Cerebellar nuclear complex (tissue), 1 donor: Measurements from ENCODE around the gene TRIM50.
"Not testable (repeated sequence)": the region's sequence is repeated elsewhere in the genome, so short reads cannot be mapped to it uniquely, and the experiment has no call there.

Experiments
- DNase-seq, 2 experiments: peaks; one replicate each; lab custom pipeline; 2025; lab: John Stamatoyannopoulos, UW

The TRIM50 gene

GRCh38 chr7:73350306-73351068 is 22.6 kb upstream of the TRIM50 start:
- no peak for DNase-seq

DNA sequence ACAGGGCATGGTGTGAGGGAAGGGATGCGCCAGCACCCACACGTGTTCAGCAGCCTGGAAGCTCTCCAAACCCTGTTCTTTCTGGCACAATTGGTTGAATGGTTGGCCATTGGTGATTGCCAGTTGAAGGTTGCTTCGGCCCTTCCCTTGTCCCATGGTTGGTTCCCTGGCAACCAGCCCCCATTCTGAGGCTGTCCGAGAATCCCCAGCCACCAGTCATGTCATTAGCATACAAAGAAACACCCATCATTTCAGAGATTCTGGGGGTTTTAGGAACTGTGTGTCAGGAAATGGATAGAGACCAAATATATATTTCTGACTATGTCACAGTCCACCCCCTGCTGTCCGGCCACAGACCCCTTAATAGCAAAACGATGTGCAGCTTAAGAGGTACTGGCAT is 21.9 kb upstream of the TRIM50 start:
- no peak for DNase-seq

DNA sequence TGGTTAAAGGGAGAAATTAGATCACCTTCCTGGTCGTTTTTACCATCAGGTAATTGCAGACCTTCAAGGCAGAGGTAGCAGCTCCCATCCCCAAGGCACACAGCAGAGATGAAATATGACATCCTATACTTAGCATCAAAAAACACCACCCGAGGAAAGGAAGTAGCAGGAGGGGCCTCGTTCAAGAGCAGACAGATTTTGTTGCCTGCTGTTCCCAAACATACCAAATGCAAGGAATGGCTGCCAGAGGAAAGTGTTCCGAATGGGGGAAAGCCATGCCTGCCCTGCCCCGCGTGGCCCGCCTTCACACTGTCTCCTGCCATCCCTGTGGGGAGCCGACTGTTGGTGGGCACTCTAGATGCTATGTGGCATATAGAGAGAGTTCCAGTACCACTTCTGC is 18.1 kb upstream of the TRIM50 start:
- DNase-seq, result no peak

- DNase-seq, result no peak
These were observed 17.7 kb upstream of the TRIM50 start for GRCh38 chr7:73345538-73345937.

DNA sequence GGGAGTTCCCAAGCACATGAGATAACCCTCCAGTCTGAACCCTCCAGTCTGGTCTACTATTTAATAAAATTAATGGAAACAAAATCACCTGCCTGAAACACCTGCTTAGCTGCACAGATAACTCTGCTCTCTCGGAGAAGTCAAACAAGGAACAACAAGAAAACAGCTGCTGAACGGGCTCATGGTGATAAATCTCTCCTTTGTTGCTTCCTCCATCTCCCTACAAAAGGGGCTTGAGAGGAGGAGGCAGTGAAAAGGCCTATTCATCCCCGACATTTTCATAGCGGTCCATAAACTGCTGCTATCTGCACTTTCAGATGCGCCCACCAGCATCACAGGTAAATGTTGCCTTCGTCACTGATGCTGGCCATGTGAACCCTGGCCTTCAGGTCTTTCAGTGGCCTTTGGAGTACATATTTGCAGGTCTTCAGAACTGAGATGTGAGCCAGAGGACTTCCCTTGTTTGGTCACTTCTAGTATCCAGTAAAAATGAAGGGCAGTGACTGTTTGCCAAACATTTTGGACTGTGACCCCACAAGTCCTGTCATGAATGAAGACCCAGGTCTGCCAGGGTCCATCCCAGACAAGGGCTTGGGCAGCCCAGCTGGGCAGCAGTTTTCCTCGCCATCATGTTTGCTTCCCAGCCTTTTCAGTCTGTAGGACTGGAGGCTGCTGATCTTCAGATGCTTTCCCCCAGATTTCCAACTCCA is 15.9 kb upstream of the TRIM50 start:
- no peak for DNase-seq

GRCh38 chr7:73342645-73343044 is 14.8 kb upstream of the TRIM50 start:
- no peak for DNase-seq

DNA sequence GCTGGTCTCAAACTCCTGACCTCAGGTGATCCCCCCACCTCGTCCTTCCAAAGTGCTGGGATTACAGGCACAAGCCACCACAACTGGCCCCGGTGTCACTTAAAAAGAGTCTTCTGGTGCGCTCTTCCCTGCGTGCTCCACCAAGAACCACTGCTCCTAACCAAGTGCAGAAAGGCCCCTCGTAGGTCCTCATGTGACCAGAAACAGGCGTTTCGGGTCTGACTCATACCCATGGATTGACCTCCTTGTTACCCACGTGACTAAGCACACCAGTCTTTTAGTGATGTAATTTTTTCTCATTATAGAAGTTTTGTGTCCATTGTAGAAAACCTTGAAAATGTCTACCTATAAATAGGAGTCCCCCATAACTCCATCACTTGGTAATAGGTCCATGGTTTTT is 14.0 kb upstream of the TRIM50 start:
- no peak for DNase-seq

GRCh38 chr7:73340514-73340913 is 12.6 kb upstream of the TRIM50 start:
- no peak for DNase-seq

DNA sequence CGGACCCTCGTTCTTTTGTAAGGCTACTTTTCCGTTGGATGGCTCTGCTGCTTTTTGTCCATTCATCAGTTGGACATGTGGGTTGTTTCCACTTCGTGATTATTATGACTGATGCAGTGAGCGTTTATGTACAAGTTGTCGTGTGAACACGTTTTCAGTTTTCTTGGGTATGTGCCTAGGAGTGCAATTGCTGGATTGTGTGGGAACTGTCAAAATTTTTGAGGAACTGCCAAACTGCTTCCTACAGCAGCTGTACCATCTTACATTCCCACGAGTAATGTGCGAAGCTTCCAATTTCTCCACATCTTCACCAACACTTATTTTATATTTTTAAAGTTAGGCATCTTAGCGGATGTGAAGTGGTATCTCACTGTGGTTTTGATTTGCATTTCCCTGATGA is 10.4 kb upstream of the TRIM50 start:
- DNase-seq, result no peak

- no peak for DNase-seq
These were observed 4.6 kb upstream of the TRIM50 start for GRCh38 chr7:73332447-73332846.

DNA sequence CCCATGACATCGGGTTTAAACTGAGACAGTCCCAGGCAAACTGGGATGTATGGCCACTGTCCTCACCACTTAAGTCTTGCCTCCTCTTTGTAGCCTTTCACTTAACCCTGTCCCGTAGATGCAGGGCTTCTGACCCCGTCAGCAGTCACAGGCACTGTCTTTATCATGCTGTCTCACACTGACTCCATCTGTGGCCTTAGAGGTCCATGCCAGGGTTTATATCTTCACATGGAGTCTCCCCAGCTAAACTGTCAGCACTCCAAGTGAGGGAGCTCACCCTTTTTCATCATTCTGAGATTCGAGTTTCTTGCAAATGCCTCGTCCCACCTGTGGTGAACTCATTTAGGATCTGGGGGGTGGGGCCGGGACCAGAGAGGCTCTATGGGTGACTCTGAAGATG is 2.9 kb upstream of the TRIM50 start:
- no peak for DNase-seq

DNA sequence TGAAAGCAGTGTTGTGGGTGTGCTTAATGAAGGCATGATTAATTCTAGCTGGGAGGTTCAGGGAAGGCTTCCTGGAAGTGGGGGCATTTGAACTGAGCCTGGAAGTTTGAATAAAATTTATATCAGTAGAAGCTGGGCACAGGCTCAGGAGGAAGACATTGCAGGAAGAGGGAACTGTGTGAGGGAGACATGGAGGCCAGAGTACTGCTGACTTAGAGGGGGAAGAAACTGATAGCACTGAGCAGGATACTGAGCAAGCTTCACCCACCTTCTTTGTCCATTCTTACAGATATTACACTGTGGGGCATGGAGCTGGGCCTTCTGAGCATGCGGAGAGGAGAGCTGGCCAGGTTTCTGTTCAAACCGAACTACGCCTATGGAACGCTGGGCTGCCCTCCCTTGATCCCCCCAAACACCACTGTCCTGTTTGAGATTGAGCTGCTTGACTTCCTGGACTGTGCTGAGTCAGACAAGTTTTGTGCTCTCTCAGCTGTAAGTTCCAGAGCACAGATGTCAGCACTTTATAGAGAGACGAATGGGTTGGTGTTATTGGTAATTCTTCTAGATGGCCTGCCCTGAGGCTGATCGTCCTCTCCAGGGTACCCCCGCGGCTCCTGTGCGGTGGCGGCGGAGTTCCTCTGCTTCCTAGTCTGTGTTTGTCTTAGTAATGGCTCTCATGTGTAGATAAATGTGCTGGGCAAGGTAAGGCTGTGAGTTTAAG is 2.1 kb upstream of the TRIM50 start:
- DNase-seq, result no peak

- no peak for DNase-seq
These were observed 814 bp upstream of the TRIM50 start for GRCh38 chr7:73328696-73329095.

DNA sequence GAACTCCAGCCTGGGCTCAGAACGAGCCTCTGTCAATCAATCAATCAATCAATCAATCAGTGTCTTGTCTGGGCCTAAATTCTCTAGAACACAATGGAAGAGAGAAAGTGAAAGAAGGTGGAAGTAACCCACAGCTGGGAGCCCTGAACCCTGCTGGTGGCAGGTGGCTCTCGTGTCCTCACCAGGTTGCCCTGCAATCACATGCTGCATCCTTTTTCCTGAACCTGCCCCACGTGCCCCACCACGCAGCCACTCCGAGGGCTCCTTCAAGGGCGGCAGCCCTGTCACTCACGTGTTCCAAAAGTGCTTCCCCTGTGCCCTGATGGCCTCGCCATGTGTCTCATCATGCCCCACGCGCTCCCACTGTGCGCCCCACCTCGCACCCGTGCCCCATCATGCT is 433 bp downstream of the TRIM50 start:
- DNase-seq, result not testable (repeated sequence)

GRCh38 chr7:73325424-73325823 is 2.5 kb downstream of the TRIM50 start:
- DNase-seq, result not testable (repeated sequence)

- DNase-seq, result not testable (repeated sequence)
These were observed 3.6 kb downstream of the TRIM50 start for GRCh38 chr7:73324081-73324845.

DNA sequence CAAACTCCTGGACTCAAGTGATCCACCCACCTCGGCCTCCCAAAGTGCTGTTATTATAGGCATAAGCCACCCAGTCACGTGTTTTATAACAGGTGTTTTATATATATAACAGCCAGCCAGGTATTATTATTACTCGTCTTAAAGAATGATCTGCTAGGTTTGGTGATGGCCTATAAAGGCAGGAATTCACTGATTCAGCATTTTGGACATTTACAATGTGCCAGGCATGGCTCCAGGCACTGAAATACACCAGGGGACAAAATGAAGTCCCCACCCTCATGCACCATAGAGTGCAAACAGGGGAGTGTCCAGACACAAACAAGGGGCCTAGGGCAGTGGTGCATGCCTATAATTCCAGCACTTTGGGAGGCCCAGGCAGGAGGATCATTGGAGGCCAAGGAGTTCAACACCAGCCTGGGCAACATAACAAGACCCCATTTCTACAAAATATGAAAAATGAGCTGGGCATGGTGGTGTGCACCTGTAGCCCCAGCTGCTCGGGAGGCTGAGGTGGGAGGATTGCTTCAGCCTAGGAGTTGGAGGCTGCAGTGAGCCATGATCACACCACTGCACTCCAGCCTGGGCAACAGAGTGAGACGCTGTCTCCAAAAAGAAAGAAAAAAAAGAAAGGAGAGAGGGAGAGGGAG is 4.3 kb downstream of the TRIM50 start:
- not testable (repeated sequence) for DNase-seq

DNA sequence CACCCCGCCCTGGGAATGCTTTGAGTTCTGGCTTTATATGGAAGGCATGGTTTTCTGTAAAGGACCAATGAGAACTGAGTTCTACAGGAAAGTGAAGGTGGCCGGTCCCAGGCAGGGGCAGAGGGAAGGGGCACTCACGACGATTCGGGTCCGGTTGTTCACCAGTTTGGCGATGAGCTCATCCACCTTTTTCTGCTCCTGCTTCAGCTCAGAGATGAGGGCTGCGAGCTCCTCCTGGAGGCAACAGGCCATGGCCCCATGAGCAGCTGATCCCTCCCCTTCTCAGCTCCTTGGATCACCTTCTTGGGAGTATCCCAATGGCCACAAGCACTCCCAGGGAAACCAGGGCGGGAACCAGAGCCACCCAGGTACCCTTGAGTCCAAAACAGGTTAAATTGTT is 7.9 kb downstream of the TRIM50 start:
- DNase-seq, result not testable (repeated sequence)

DNA sequence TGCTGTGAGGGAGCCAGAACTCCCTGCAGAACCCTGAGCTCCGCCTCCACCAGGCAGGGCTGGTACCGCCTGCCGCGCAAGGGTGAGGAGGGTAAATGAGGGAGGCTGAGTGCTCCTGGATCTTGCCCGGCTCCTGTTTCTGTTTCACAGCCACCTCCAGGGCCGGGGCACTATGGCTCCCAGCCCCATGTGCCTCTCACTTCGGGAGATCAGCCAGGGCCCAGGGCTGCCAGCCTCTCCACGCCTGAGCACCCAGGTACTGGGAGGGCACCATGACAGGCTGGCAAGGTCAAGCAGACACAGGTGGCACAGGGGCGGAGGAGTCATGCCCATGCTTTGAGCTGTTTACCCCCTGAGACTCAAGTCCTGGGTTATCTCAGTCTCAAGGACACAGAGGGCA is 8.3 kb downstream of the TRIM50 start:
- not testable (repeated sequence) for DNase-seq

DNA sequence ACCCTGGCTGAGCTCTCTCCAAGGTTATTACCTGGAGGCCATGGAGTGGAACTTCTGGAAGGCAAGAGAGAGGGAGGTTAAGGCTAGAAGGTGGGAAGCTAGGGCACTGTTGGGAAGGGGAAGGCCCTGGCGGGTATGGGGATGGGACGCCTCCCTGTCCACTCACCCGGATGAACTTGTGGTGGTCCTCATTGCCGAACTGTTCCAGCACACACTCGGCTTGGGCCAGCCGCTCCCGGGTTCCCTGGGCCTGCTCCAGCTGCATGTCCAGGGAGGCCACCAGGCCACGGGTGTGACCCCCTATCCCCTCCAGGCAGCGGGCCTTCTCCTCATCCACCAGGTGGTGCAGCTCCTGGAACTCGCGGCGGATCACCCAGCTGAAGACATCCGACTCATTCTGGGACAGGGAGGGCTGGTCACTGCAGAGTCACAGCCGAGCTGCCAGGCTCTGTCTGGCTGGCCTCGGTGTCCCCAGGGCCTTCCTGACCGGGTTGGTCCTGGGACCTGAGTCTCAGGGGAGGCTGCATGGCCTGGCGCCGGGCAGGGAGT is 9.2 kb downstream of the TRIM50 start:
- DNase-seq, result not testable (repeated sequence)

- DNase-seq, result no peak
These were observed 11.4 kb downstream of the TRIM50 start for GRCh38 chr7:73316521-73316920.
